Suprapubic skin (tissue), 4 donors: ENCODE measurements around the gene CTNNA3. TPM values are rescaled to one million over a fixed set of nuclear protein-coding genes. Genes with fewer than 3 reads are reported as not detected.
A peak's percentile ranks its signal among the peaks of the same experiment; 100 is the strongest.
"Not testable (repeated sequence)": the region's sequence is repeated elsewhere in the genome, so short reads cannot be mapped to it uniquely, and the experiment has no call there.

Source experiments
- DNase-seq, 2 donors: peaks; one replicate each; pipeline ENCODE4 v3.0.0-alpha.2; 2019; ENCODE audit warnings: low spot score in 2 of 2
- H3K27ac ChIP-seq: fragments of 200-600 bp; sonication (generic); one replicate; pipeline ENCODE4 v1.5.1; 2019
- H3K27me3 ChIP-seq: fragments of 200-600 bp; sonication (generic); one replicate; pipeline ENCODE4 v1.5.1; 2019
- H3K36me3 ChIP-seq: fragments of 200-600 bp; sonication (generic); one replicate; pipeline ENCODE4 v1.5.1; 2019
- H3K4me1 ChIP-seq: fragments of 200-600 bp; sonication (generic); one replicate; pipeline ENCODE4 v1.5.1; 2019
- H3K4me3 ChIP-seq: fragments of 200-600 bp; sonication (generic); one replicate; pipeline ENCODE4 v1.5.1; 2019; ENCODE audit warnings: mild to moderate bottlenecking
- H3K9me3 ChIP-seq: fragments of 200-600 bp; sonication (generic); one replicate; pipeline ENCODE4 v1.5.1; 2019
- CTCF ChIP-seq, 2 donors: fragments of 200-600 bp in 1 of 2; fragments of 450-650 bp in 1 of 2; sonication (generic) in 1 of 2; IDR thresholded peaks; one replicate each; pipeline ENCODE4 v1.5.1; 2016 to 2019; ENCODE audit warnings: antibody characterized with exemption in 2 of 2, mild to moderate bottlenecking in 1 of 2, moderate library complexity in 1 of 2
- EP300 ChIP-seq: sonication (generic); formaldehyde crosslinking; IDR thresholded peaks from one replicate; pipeline ENCODE4 v1.6.1; 2017; ENCODE audit warnings: antibody characterized with exemption
- POLR2A ChIP-seq, 2 donors: fragments of 450-650 bp; IDR thresholded peaks; one replicate each; pipeline ENCODE4 v1.6.1; 2017; ENCODE audit warnings: antibody characterized with exemption in 2 of 2, mild to moderate bottlenecking in 2 of 2, moderate library complexity in 2 of 2
- POLR2AphosphoS5 ChIP-seq, 3 donors: sonication (generic); formaldehyde crosslinking; IDR thresholded peaks; one replicate each; pipeline ENCODE4 v1.6.1; 2017; ENCODE audit warnings: antibody characterized with exemption in 3 of 3
- WGBS: methylation state at CpG from one replicate; pipeline ENCODE4 v1.1.5; 2018; 5-methylcytosine and 5-hydroxymethylcytosine counted together
- total RNA-seq, 4 donors: library from RNA; depleted of rRNA; stranded (reverse); fragments of >200 nt; gene quantifications; one replicate each; pipeline ENCODE4 v1.1.0, GENCODE V29; 2016

CTNNA3 gene
- total RNA-seq, 4 donors from 2014 or later = 0.08 to 0.29 (median 0.21) TPM

- TF ChIP-seq POLR2AphosphoS5 (IDR thresholded peaks at IDR 0.05) = no peak
- TF ChIP-seq CTCF (IDR thresholded peaks at IDR 0.05) = no peak
- TF ChIP-seq POLR2A (IDR thresholded peaks at IDR 0.05) = no peak
- no peak for TF ChIP-seq EP300
- H3K27me3 ChIP-seq = no peaks in the 10 kb centered on the region
- no peaks in the 10 kb centered on the region for H3K36me3 ChIP-seq
- no peak for DNase-seq
- H3K9me3 ChIP-seq = no peaks in the 10 kb centered on the region
- H3K27ac ChIP-seq = no peak overlapping the region
- H3K4me3 ChIP-seq = no peak overlapping the region
- no peaks in the 10 kb centered on the region for H3K4me1 ChIP-seq
- 73% methylated on average over 1 of the region's 1 CpG for WGBS
Observed at GRCh38 chr10:67250686-67251085, 445.3 kb downstream of the CTNNA3 start.

- no peaks in the 10 kb centered on the region for H3K36me3 ChIP-seq
- DNase-seq = no peak
- H3K9me3 ChIP-seq = no peaks in the 10 kb centered on the region
- no peak overlapping the region for H3K4me3 ChIP-seq
- H3K27me3 ChIP-seq = no peaks in the 10 kb centered on the region
- TF ChIP-seq POLR2A (IDR thresholded peaks at IDR 0.05) (no peak), POLR2AphosphoS5 (IDR thresholded peaks at IDR 0.05) (no peak), CTCF (IDR thresholded peaks at IDR 0.05) (no peak), EP300 (no peak)
- H3K4me1 ChIP-seq = no peaks in the 10 kb centered on the region
- WGBS = 80% methylated on average over 3 of the region's 3 CpGs
- no peak overlapping the region for H3K27ac ChIP-seq
Observed at GRCh38 chr10:67246066-67246555, 449.9 kb downstream of the CTNNA3 start.

GRCh38 chr10:67242528-67242927 lies 453.5 kb downstream of the CTNNA3 start:
- DNase-seq = no peak
- 66% methylated on average over 3 of the region's 3 CpGs for WGBS
- TF ChIP-seq EP300 (no peak), POLR2AphosphoS5 (IDR thresholded peaks at IDR 0.05) (no peak), POLR2A (IDR thresholded peaks at IDR 0.05) (no peak), CTCF (IDR thresholded peaks at IDR 0.05) (no peak)

GRCh38 chr10:67241451-67241850 lies 454.5 kb downstream of the CTNNA3 start:
- no peaks in the 10 kb centered on the region for H3K9me3 ChIP-seq
- WGBS = 0% methylated on average over 1 of the region's 1 CpG
- H3K4me3 ChIP-seq = no peak overlapping the region
- H3K36me3 ChIP-seq = no peaks in the 10 kb centered on the region
- no peak overlapping the region for H3K27ac ChIP-seq
- no peaks in the 10 kb centered on the region for H3K27me3 ChIP-seq
- H3K4me1 ChIP-seq = no peaks in the 10 kb centered on the region
- TF ChIP-seq POLR2AphosphoS5 (IDR thresholded peaks at IDR 0.05) = no peak
- no peak for TF ChIP-seq CTCF (IDR thresholded peaks at IDR 0.05)
- no peak for TF ChIP-seq EP300
- TF ChIP-seq POLR2A (IDR thresholded peaks at IDR 0.05) = no peak
- DNase-seq = no peak

More at GRCh38 chr10:67242528-67242927, 453.5 kb downstream of the CTNNA3 start:
- Histone ChIP-seq H3K9me3 (no peaks in the 10 kb centered on the region), H3K27ac (no peak overlapping the region), H3K27me3 (no peaks in the 10 kb centered on the region), H3K4me3 (no peak overlapping the region), H3K36me3 (no peaks in the 10 kb centered on the region), H3K4me1 (no peaks in the 10 kb centered on the region)

GRCh38 chr10:67239864-67240497 lies 456.0 kb downstream of the CTNNA3 start:
- no peak for TF ChIP-seq EP300
- TF ChIP-seq CTCF (IDR thresholded peaks at IDR 0.05) = no peak
- TF ChIP-seq POLR2AphosphoS5 (IDR thresholded peaks at IDR 0.05) = no peak
- no peak for TF ChIP-seq POLR2A (IDR thresholded peaks at IDR 0.05)
- DNase-seq = no peak
- Histone ChIP-seq H3K36me3 (no peaks in the 10 kb centered on the region), H3K4me3 (no peak overlapping the region), H3K27ac (no peak overlapping the region), H3K27me3 (no peaks in the 10 kb centered on the region), H3K9me3 (no peaks in the 10 kb centered on the region), H3K4me1 (no peaks in the 10 kb centered on the region)
- 76% methylated on average over 2 of the region's 2 CpGs for WGBS

- not testable (repeated sequence) for DNase-seq, H3K27ac ChIP-seq, H3K4me1 ChIP-seq, H3K27me3 ChIP-seq, H3K9me3 ChIP-seq, H3K36me3 ChIP-seq
- peak overlapping the region; percentile 1 for H3K4me3 ChIP-seq
- WGBS = 13% methylated on average over 14 of the region's 29 CpGs
Observed at GRCh38 chr10:67230680-67231500, 465.1 kb downstream of the CTNNA3 start.
